ENCODE results near the gene KCNT2.

KCNT2 gene

DNA sequence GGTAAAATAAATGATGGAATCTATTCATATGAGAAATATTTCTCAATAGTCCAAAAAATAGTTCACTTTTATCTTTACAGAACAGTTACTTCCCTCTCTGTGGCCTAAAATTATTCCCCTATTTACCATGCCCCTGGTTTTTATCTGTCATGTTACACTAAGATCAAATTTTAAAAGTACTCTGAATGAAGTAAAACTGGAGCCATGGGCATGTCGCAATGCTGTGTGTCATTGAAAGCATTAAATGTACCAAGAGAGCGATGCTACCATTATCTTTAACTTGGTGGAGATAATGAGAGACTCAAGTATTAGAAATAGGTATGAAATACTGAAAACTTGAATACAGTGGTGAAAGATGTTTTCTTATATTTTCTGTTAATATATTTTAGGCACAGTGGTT, 146.2 kb downstream of the KCNT2 start:
- TF ChIP-seq TCF12 (IDR thresholded peaks at IDR 0.05; ENCODE audit: low read depth) (no peak), TAF1 (IDR thresholded peaks at IDR 0.05; ENCODE audit: low read depth) (no peak), REST (IDR thresholded peaks at IDR 0.05; ENCODE audit: low read depth) (no peak)

- no peak for TF ChIP-seq RAD21 (IDR thresholded peaks at IDR 0.05; ENCODE audit: low read depth)
- TF ChIP-seq, protein P1, sequence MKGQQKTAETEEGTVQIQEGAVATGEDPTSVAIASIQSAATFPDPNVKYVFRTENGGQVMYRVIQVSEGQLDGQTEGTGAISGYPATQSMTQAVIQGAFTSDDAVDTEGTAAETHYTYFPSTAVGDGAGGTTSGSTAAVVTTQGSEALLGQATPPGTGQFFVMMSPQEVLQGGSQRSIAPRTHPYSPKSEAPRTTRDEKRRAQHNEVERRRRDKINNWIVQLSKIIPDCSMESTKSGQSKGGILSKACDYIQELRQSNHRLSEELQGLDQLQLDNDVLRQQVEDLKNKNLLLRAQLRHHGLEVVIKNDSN (IDR thresholded peaks at IDR 0.05) = no peak
- no peak for TF ChIP-seq TCF12 (IDR thresholded peaks at IDR 0.05; ENCODE audit: low read depth)
- TF ChIP-seq YY1 (IDR thresholded peaks at IDR 0.05; ENCODE audit: low read depth) = no peak
- TF ChIP-seq MAX (IDR thresholded peaks at IDR 0.05) = no peak
- TF ChIP-seq NFIC (IDR thresholded peaks at IDR 0.05) = no peak
- TF ChIP-seq REST (IDR thresholded peaks at IDR 0.05; ENCODE audit: low read depth) = no peak
- no peak for TF ChIP-seq ZBTB7A (IDR thresholded peaks at IDR 0.05; ENCODE audit: low read depth)
- TF ChIP-seq TAF1 (IDR thresholded peaks at IDR 0.05; ENCODE audit: low read depth) = no peak
- no peak for TF ChIP-seq TEAD4 (IDR thresholded peaks at IDR 0.05)
- no peak for TF ChIP-seq CREB1 (IDR thresholded peaks at IDR 0.05; ENCODE audit: low read depth)
- TF ChIP-seq EGR1 (IDR thresholded peaks at IDR 0.05) = no peak
- no peak for TF ChIP-seq FOXM1 (IDR thresholded peaks at IDR 0.05; ENCODE audit: borderline replicate concordance, low read depth)
- no peak for TF ChIP-seq EP300 (IDR thresholded peaks at IDR 0.05; ENCODE audit: borderline replicate concordance)
- no peak for TF ChIP-seq CEBPB (IDR thresholded peaks at IDR 0.05)
These were observed 146.7 kb downstream of the KCNT2 start for GRCh38 chr1:196461521-196461920.

DNA sequence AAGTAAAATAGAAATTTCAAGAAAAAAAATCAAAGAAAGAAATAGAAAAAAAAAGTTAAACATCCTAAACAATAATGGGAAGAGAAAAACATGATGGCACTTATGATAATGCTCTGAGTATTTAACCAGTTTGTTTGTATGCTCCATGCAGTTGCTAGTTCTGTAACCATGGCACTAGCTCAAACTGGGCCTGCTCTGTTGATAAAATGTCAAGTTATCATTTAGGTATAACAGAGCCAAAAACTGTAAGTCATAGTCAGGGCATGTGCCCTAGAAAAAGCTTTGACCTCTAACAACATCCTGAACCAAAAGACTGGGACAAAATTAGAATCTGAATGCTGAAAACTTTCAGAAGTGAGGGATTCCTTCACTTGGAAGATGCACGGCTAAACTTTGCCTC, 148.9 kb downstream of the KCNT2 start:
- TF ChIP-seq TEAD4 (IDR thresholded peaks at IDR 0.05) (no peak), TAF1 (IDR thresholded peaks at IDR 0.05; ENCODE audit: low read depth) (no peak), MAX (IDR thresholded peaks at IDR 0.05) (no peak), EP300 (IDR thresholded peaks at IDR 0.05; ENCODE audit: borderline replicate concordance) (no peak), NFIC (IDR thresholded peaks at IDR 0.05) (no peak), REST (IDR thresholded peaks at IDR 0.05; ENCODE audit: low read depth) (no peak), RAD21 (IDR thresholded peaks at IDR 0.05; ENCODE audit: low read depth) (no peak), FOXM1 (IDR thresholded peaks at IDR 0.05; ENCODE audit: borderline replicate concordance, low read depth) (no peak), EGR1 (IDR thresholded peaks at IDR 0.05) (no peak), CEBPB (IDR thresholded peaks at IDR 0.05) (no peak), ZBTB7A (IDR thresholded peaks at IDR 0.05; ENCODE audit: low read depth) (no peak), CREB1 (IDR thresholded peaks at IDR 0.05; ENCODE audit: low read depth) (no peak), YY1 (IDR thresholded peaks at IDR 0.05; ENCODE audit: low read depth) (no peak), TCF12 (IDR thresholded peaks at IDR 0.05; ENCODE audit: low read depth) (no peak)
- TF ChIP-seq, protein P1 (IDR thresholded peaks at IDR 0.05) = no peak

- no peak for TF ChIP-seq NFIC (IDR thresholded peaks at IDR 0.05)
These were observed 153.4 kb downstream of the KCNT2 start for GRCh38 chr1:196454792-196455191.

GRCh38 chr1:196451103-196451502, 157.1 kb downstream of the KCNT2 start:
- TF ChIP-seq, protein P1 (IDR thresholded peaks at IDR 0.05) = no peak
- TF ChIP-seq TAF1 (IDR thresholded peaks at IDR 0.05; ENCODE audit: low read depth) = no peak
- no peak for TF ChIP-seq MAX (IDR thresholded peaks at IDR 0.05)
- TF ChIP-seq ZBTB7A (IDR thresholded peaks at IDR 0.05; ENCODE audit: low read depth) = no peak
- no peak for TF ChIP-seq YY1 (IDR thresholded peaks at IDR 0.05; ENCODE audit: low read depth)
- TF ChIP-seq CREB1 (IDR thresholded peaks at IDR 0.05; ENCODE audit: low read depth) = no peak
- no peak for TF ChIP-seq TCF12 (IDR thresholded peaks at IDR 0.05; ENCODE audit: low read depth)
